HG03135 (cell line): Measurements from ENCODE around the gene CRYBG3.
"Not testable (repeated sequence)": the region's sequence is repeated elsewhere in the genome, so short reads cannot be mapped to it uniquely, and the experiment has no call there.

ENCODE experiments used
- ATAC-seq: cut with Tn5 transposase; IDR thresholded peaks from one replicate; pipeline ENCODE4 v1.9.1; 2021; ENCODE audit warnings: mild to moderate bottlenecking, moderate library complexity; ENCODE audit not compliant: unreplicated experiment

Gene CRYBG3

GRCh38 chr3:97821774-97822358 lies at the start of gene CRYBG3:
TSS of gene CRYBG3 (plus strand) at chr3:97822011. CDS start at chr3:97822207, 196 bp downstream.
- peak; percentile 99 for ATAC-seq

- no peak for ATAC-seq
Measured at GRCh38 chr3:97772926-97773325, 48.9 kb upstream of the CRYBG3 start.

- ATAC-seq, result no peak
Measured at GRCh38 chr3:97778152-97778551, 43.7 kb upstream of the CRYBG3 start.

- ATAC-seq, result no peak
Measured at GRCh38 chr3:97793420-97794019, 28.3 kb upstream of the CRYBG3 start.

GRCh38 chr3:97795951-97796350 lies 25.9 kb upstream of the CRYBG3 start:
- ATAC-seq, result no peak

GRCh38 chr3:97804471-97804870 lies 17.3 kb upstream of the CRYBG3 start:
- ATAC-seq, result no peak

GRCh38 chr3:97810779-97811390 lies 10.9 kb upstream of the CRYBG3 start:
- ATAC-seq, result no peak

- ATAC-seq, result no peak
Measured at GRCh38 chr3:97815149-97815917, 6.5 kb upstream of the CRYBG3 start.

GRCh38 chr3:97816811-97817210 lies 5.0 kb upstream of the CRYBG3 start:
- no peak for ATAC-seq

GRCh38 chr3:97817965-97818364 lies 3.8 kb upstream of the CRYBG3 start:
- no peak for ATAC-seq

- ATAC-seq, result no peak
Measured at GRCh38 chr3:97820780-97821179, 1.0 kb upstream of the CRYBG3 start.

GRCh38 chr3:97821287-97821773 lies 481 bp upstream of the CRYBG3 start:
- peak; percentile 55 for ATAC-seq

GRCh38 chr3:97822359-97822775 lies 556 bp downstream of the CRYBG3 start:
- peak; percentile 30 for ATAC-seq

GRCh38 chr3:97823046-97824004 lies 1.5 kb downstream of the CRYBG3 start:
- no peak for ATAC-seq

GRCh38 chr3:97825101-97825500 lies 3.3 kb downstream of the CRYBG3 start:
- no peak for ATAC-seq

GRCh38 chr3:97827741-97828471 lies 6.1 kb downstream of the CRYBG3 start:
- no peak for ATAC-seq

GRCh38 chr3:97829198-97829597 lies 7.4 kb downstream of the CRYBG3 start:
- no peak for ATAC-seq

GRCh38 chr3:97830638-97831037 lies 8.8 kb downstream of the CRYBG3 start:
- ATAC-seq, result no peak

- ATAC-seq, result no peak
Measured at GRCh38 chr3:97831140-97831539, 9.3 kb downstream of the CRYBG3 start.

- not testable (repeated sequence) for ATAC-seq
Measured at GRCh38 chr3:97833184-97833583, 11.4 kb downstream of the CRYBG3 start.
